CD4-positive, alpha-beta T cell (primary cell): Measurements from ENCODE around the gene SEC14L2. TPM values are rescaled to one million over a fixed set of nuclear protein-coding genes. Genes with fewer than 3 reads are reported as not detected.

Experiments
- ATAC-seq: fragments of 200-7000 bp; cut with Tn5 transposase; one replicate; pipeline ENCODE4 v1.10.0; 2022; ENCODE audit warnings: mild to moderate bottlenecking; ENCODE audit not compliant: poor library complexity
- CTCF ChIA-PET: fragments of 350-600 bp; sonication (Branson Sonifier 250); formaldehyde crosslinking; loops from one replicate; lab custom pipeline; 2021; ENCODE audit warnings: antibody characterized with exemption, inconsistent platforms; lab: Charles Lee
- POLR2A ChIA-PET: fragments of 350-600 bp; sonication (Branson Sonifier 250); formaldehyde crosslinking; loops from one replicate; lab custom pipeline; 2021; ENCODE audit warnings: antibody characterized with exemption, inconsistent platforms; lab: Charles Lee
- DNase-seq, 14 experiments: peaks; one replicate each; pipeline ENCODE4 v3.0.0-alpha.2; 2013 to 2020; ENCODE audit warnings: mixed read lengths in 2 of 14
- H3K27ac ChIP-seq, 2 donors: one replicate each; pipeline versions ENCODE4 v1.5.1 to v1.7.0; 2013; ENCODE audit warnings: low read length in 2 of 2, low read depth in 1 of 2, mild to moderate bottlenecking in 1 of 2
- H3K27me3 ChIP-seq, 2 experiments: 1 replicate in 1 of 2; 2 replicates in 1 of 2; pipeline versions ENCODE4 v1.6.1 to v1.7.0; 2013; ENCODE audit warnings: low read length in 2 of 2, control low read depth in 1 of 2, mild to moderate bottlenecking in 1 of 2, moderate library complexity in 1 of 2; ENCODE audit not compliant: insufficient read depth in 2 of 2, control insufficient read depth in 1 of 2
- H3K36me3 ChIP-seq: one replicate; pipeline ENCODE4 v1.6.1; 2013; ENCODE audit warnings: low read length, control low read depth; ENCODE audit not compliant: insufficient read depth
- H3K4me1 ChIP-seq: one replicate; pipeline ENCODE4 v1.6.1; 2013; ENCODE audit warnings: low read length, control low read depth; ENCODE audit not compliant: insufficient read depth
- H3K4me3 ChIP-seq: one replicate; pipeline ENCODE4 v1.5.1; 2013; ENCODE audit warnings: mild to moderate bottlenecking, low read length, moderate library complexity
- H3K9me3 ChIP-seq, 2 experiments: 1 replicate in 1 of 2; 2 replicates in 1 of 2; pipeline versions ENCODE4 v1.6.1 to v1.7.0; 2013; ENCODE audit warnings: low read length in 2 of 2, mild to moderate bottlenecking in 2 of 2, control low read depth in 1 of 2, moderate library complexity in 1 of 2; ENCODE audit not compliant: control insufficient read depth in 1 of 2, insufficient read depth in 1 of 2
- H3K27ac Mint-ChIP-seq: one replicate; pipeline ENCODE4 v1.8.0; 2020; ENCODE audit warnings: mixed read lengths
- H3K27me3 Mint-ChIP-seq: one replicate; pipeline ENCODE4 v1.8.0; 2021; ENCODE audit warnings: mixed read lengths
- H3K36me3 Mint-ChIP-seq: one replicate; pipeline ENCODE4 v1.8.0; 2021; ENCODE audit warnings: low read depth, mixed read lengths
- H3K4me1 Mint-ChIP-seq: one replicate; pipeline ENCODE4 v1.8.0; 2021; ENCODE audit warnings: low read depth, mixed read lengths
- H3K4me3 Mint-ChIP-seq: one replicate; pipeline ENCODE4 v1.8.0; 2020; ENCODE audit warnings: mild to moderate bottlenecking, mixed read lengths
- H3K9me3 Mint-ChIP-seq: one replicate; pipeline ENCODE4 v1.8.0; 2020; ENCODE audit warnings: mixed read lengths
- intact Hi-C, 2 experiments: fragments of 100-400 bp; cut with DNase I in 1 of 2; cut with micrococcal nuclease in 1 of 2; formaldehyde crosslinking; loops; one replicate each; pipeline versions ENCODE4 v1.15.1 to v1.9.0; 2023 to 2025; cut with DNase I, micrococcal nuclease
- total RNA-seq, 174 experiments: library from RNA in 2 of 174; stranded (reverse) in 2 of 174; gene quantifications; one replicate each; pipeline ENCODE4 v1.2.3 and lab custom pipeline; 2021 to 2026
- TF ChIP-seq, protein P1 (sequence below): fragments of 200-600 bp; IDR thresholded peaks from one replicate; pipeline ENCODE4 v1.8.0; 2022; ENCODE audit warnings: antibody characterized with exemption, mild to moderate bottlenecking

SEC14L2 gene
- total RNA-seq, 2 experiments from 2014 or later: 74.6 to 79.8 TPM

DNA sequence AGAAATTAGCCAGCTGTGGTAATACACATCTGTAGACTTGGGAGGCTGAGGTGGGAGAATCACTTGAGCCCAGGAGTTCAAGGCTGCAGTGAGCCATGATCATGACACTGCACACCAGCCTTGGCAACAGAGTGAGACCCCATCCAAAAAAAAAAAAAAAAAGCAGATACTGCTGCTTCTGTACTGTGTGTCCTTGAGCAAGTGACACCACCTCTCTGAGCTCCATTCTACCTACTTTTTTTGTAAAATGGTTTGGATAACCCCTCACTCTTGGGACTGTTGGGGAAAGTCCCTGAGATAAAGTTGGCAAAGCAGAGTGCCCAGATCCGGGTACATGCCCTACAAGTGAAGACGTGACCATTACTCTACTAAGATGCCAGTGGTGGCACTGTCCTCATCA, 72.3 kb downstream of the SEC14L2 start:
- Mint-ChIP-seq H3K27ac (no peak overlapping the region), H3K36me3 (no peaks in the 10 kb centered on the region), H3K4me3 (no peak overlapping the region), H3K27me3 (peaks cover 41% of the 10 kb centered on the region), H3K4me1 (no peaks in the 10 kb centered on the region), H3K9me3 (no peaks in the 10 kb centered on the region)
- H3K27me3 ChIP-seq: peaks cover 6 to 9% of the 10 kb centered on the region in 2 experiments
- H3K27ac ChIP-seq: no peak overlapping the region
- CTCF ChIA-PET: no interaction called here
- DNase-seq (no peak), ATAC-seq (no peak)
- TF ChIP-seq, protein P1, sequence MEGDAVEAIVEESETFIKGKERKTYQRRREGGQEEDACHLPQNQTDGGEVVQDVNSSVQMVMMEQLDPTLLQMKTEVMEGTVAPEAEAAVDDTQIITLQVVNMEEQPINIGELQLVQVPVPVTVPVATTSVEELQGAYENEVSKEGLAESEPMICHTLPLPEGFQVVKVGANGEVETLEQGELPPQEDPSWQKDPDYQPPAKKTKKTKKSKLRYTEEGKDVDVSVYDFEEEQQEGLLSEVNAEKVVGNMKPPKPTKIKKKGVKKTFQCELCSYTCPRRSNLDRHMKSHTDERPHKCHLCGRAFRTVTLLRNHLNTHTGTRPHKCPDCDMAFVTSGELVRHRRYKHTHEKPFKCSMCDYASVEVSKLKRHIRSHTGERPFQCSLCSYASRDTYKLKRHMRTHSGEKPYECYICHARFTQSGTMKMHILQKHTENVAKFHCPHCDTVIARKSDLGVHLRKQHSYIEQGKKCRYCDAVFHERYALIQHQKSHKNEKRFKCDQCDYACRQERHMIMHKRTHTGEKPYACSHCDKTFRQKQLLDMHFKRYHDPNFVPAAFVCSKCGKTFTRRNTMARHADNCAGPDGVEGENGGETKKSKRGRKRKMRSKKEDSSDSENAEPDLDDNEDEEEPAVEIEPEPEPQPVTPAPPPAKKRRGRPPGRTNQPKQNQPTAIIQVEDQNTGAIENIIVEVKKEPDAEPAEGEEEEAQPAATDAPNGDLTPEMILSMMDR: no peak
- no peak overlapping the region for H3K4me3 ChIP-seq
- no peaks in the 10 kb centered on the region for H3K9me3 ChIP-seq
- H3K4me1 ChIP-seq: peaks cover 4% of the 10 kb centered on the region
- intact Hi-C loops: no loop called here
- H3K36me3 ChIP-seq: no peaks in the 10 kb centered on the region
- POLR2A ChIA-PET: no interaction called here

GRCh38 chr22:30470655-30471054, 73.8 kb downstream of the SEC14L2 start:
- Histone ChIP-seq H3K4me1 (peaks cover 12% of the 10 kb centered on the region), H3K27me3 (peaks cover 9 to 14% of the 10 kb centered on the region in 2 experiments), H3K36me3 (no peaks in the 10 kb centered on the region), H3K4me3 (no peak overlapping the region), H3K9me3 (no peaks in the 10 kb centered on the region), H3K27ac (no peak overlapping the region)
- no peak overlapping the region for H3K4me3 Mint-ChIP-seq
- intact Hi-C loops: no loop called here
- no peak for DNase-seq
- no peak for ATAC-seq
- peaks cover 33% of the 10 kb centered on the region for H3K27me3 Mint-ChIP-seq
- no peaks in the 10 kb centered on the region for H3K4me1 Mint-ChIP-seq
- H3K9me3 Mint-ChIP-seq: no peaks in the 10 kb centered on the region
- TF ChIP-seq, protein P1: no peak
- H3K36me3 Mint-ChIP-seq: no peaks in the 10 kb centered on the region
- ChIA-PET CTCF (no interaction called here), POLR2A (no interaction called here)
- H3K27ac Mint-ChIP-seq: no peak overlapping the region

DNA sequence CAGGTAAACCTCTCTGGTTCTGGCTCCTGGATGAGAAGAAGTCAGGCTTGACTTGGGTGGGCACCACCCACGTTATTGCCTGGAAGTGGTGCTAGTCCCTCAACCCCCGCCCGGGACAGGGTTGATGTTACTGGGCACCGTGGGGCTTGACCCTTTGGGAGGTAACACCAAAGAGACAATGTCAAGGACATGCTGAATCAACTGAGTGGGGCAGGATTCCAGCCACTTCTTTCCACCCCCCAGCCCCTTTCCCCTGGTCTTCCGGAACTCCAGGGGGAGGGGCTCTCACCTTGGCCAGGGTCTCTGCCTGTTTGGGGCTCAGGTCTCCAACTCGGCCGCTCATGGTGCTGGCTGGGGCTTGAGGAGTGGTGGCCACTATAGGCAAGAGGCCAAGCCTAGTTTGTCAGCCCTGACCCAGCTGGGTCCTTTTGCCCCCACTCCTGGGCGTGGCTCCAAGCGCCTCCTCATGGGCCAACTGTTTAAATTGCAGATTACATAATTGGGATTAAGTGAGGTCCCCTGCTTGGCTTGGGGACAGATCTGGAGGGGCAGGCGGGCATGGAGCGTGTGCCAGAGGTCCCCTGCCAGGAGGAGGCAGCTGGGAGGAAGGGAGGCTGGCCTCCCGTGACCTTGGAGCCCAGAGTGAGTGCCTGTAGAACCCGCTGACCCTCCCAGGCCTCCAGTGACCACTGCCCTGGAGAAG, 74.9 kb downstream of the SEC14L2 start, which contains the start of gene SEC14L3:
Gene SEC14L3 (minus strand): TSS at position 402 of the 703 bp plus-strand sequence. CDS start 59 bp downstream, at position 343.
- H3K4me3 Mint-ChIP-seq: no peak within 1 kb of the TSS
- CTCF ChIA-PET: no interaction called here

More for the DNA sequence above, 74.9 kb downstream of the SEC14L2 start, which contains the start of gene SEC14L3:
- H3K9me3 Mint-ChIP-seq: no peaks in the 10 kb centered on the region
- H3K27ac ChIP-seq: no peak within 1 kb of the TSS
- ATAC-seq: no peak
- H3K4me3 ChIP-seq: no peak within 1 kb of the TSS
- H3K4me1 Mint-ChIP-seq: no peaks in the 10 kb centered on the region
- no peaks in the 10 kb centered on the region for H3K36me3 ChIP-seq
- POLR2A ChIA-PET: no interaction called here
- no peak for DNase-seq
- H3K27ac Mint-ChIP-seq: no peak within 1 kb of the TSS
- H3K27me3 ChIP-seq: peaks cover 9 to 14% of the 10 kb centered on the region in 2 experiments
- H3K4me1 ChIP-seq: peaks cover 12% of the 10 kb centered on the region
- TF ChIP-seq, protein P1: no peak
- H3K27me3 Mint-ChIP-seq: peaks cover 27% of the 10 kb centered on the region
- intact Hi-C loops: no loop called here
- no peaks in the 10 kb centered on the region for H3K9me3 ChIP-seq
- H3K36me3 Mint-ChIP-seq: no peaks in the 10 kb centered on the region
